DMS 273 (cell line): ENCODE data around the gene TFAP2E.

Experiments used
- DNase-seq: peaks from one replicate; lab custom pipeline; 2025; ENCODE audit not compliant: unreplicated experiment; lab: John Stamatoyannopoulos, UW

TFAP2E gene

GRCh38 chr1:35557118-35557610 lies 15.9 kb upstream of the TFAP2E start, which contains the start of gene KIAA0319L:
Gene KIAA0319L, minus strand, starts transcription at chr1:35557403. Its CDS starts 2,912 bp downstream, at chr1:35554491.
- DNase-seq = peak; percentile 93

GRCh38 chr1:35557611-35558373 lies 15.3 kb upstream of the TFAP2E start, which contains the start of gene NCDN:
Gene NCDN, plus strand, starts transcription at chr1:35557799. Its CDS starts 392 bp downstream, at chr1:35558191.
- peak; percentile 98 for DNase-seq

GRCh38 chr1:35558374-35559316 lies 14.5 kb upstream of the TFAP2E start:
- peak; percentile 70 for DNase-seq

GRCh38 chr1:35559317-35559944 lies 13.7 kb upstream of the TFAP2E start:
- peak; percentile 47 for DNase-seq

GRCh38 chr1:35560256-35561225 lies 12.6 kb upstream of the TFAP2E start:
- DNase-seq = peak; percentile 70

- no peak for DNase-seq
These were observed 11.7 kb upstream of the TFAP2E start for GRCh38 chr1:35561297-35561971.

GRCh38 chr1:35561972-35562680 lies 11.0 kb upstream of the TFAP2E start:
- DNase-seq = no peak

- no peak for DNase-seq
These were observed 9.9 kb upstream of the TFAP2E start for GRCh38 chr1:35563166-35563565.

- DNase-seq = peak; percentile 85
These were observed 8.9 kb upstream of the TFAP2E start for GRCh38 chr1:35564037-35564883.

- DNase-seq = no peak
These were observed 8.0 kb upstream of the TFAP2E start for GRCh38 chr1:35564884-35565741.

- no peak for DNase-seq
These were observed 7.4 kb upstream of the TFAP2E start for GRCh38 chr1:35565742-35566133.

GRCh38 chr1:35567947-35568558 lies 5.1 kb upstream of the TFAP2E start:
- DNase-seq = no peak

GRCh38 chr1:35568975-35569395 lies 4.1 kb upstream of the TFAP2E start:
- peak; percentile 89 for DNase-seq

GRCh38 chr1:35569936-35570335 lies 3.2 kb upstream of the TFAP2E start:
- no peak for DNase-seq

GRCh38 chr1:35570589-35571137 lies 2.5 kb upstream of the TFAP2E start:
- DNase-seq = no peak

- DNase-seq = no peak
These were observed 1.9 kb upstream of the TFAP2E start for GRCh38 chr1:35571263-35571662.
